ENCODE data around the gene PPP6R3. TPM values are rescaled to one million over a fixed set of nuclear protein-coding genes. Genes with fewer than 3 reads are reported as not detected.
"Not testable (repeated sequence)": the region's sequence is repeated elsewhere in the genome, so short reads cannot be mapped to it uniquely, and the experiment has no call there.

Gene PPP6R3
- total and polyA plus RNA-seq, 8 donors = 84.6 to 130 (median 109) TPM

DNA sequence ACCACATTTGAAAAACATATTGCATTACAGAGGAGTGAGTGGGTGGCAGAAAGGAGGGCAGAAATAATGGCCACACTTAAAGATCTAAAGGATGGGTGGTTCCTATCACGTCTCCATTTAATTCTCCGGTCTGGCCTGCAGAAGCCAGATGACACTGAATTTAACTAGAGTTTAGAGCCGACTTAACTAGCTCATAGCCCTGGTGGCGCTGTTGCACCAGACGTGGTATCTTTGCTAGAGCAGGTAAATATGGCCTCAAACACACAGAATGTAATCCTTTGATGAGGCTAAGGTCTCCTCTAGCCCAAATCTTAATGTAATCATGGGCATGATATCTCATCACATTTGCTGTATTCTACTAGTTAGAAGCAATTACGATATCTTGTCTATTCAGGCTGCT lies 172.2 kb downstream of the PPP6R3 start:
- H3K27me3 ChIP-seq = peaks cover 0 to 7% of the 10 kb centered on the region in 2 donors
- no peaks in the 10 kb centered on the region for H3K9me3 ChIP-seq
- no peaks in the 10 kb centered on the region for H3K36me3 ChIP-seq
- ATAC-seq (peak; percentile 64), DNase-seq (peak in 1 of 4 donors; percentile 44)
- H3K4me1 ChIP-seq = no peaks in the 10 kb centered on the region
- H3K27ac ChIP-seq = no peak overlapping the region
- TF ChIP-seq, protein P1, sequence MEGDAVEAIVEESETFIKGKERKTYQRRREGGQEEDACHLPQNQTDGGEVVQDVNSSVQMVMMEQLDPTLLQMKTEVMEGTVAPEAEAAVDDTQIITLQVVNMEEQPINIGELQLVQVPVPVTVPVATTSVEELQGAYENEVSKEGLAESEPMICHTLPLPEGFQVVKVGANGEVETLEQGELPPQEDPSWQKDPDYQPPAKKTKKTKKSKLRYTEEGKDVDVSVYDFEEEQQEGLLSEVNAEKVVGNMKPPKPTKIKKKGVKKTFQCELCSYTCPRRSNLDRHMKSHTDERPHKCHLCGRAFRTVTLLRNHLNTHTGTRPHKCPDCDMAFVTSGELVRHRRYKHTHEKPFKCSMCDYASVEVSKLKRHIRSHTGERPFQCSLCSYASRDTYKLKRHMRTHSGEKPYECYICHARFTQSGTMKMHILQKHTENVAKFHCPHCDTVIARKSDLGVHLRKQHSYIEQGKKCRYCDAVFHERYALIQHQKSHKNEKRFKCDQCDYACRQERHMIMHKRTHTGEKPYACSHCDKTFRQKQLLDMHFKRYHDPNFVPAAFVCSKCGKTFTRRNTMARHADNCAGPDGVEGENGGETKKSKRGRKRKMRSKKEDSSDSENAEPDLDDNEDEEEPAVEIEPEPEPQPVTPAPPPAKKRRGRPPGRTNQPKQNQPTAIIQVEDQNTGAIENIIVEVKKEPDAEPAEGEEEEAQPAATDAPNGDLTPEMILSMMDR (IDR thresholded peaks at IDR 0.05) = no peak
- H3K4me3 ChIP-seq = no peak overlapping the region
- intact Hi-C loops (cut with DNase I) = no loop called here

GRCh38 chr11:68634606-68635005 lies 174.1 kb downstream of the PPP6R3 start:
- H3K36me3 ChIP-seq; DNase-seq; H3K4me3 ChIP-seq; H3K9me3 ChIP-seq; H3K4me1 ChIP-seq; H3K27me3 ChIP-seq; intact Hi-C loops (cut with DNase I); ATAC-seq; H3K27ac ChIP-seq: not testable (repeated sequence)

DNA sequence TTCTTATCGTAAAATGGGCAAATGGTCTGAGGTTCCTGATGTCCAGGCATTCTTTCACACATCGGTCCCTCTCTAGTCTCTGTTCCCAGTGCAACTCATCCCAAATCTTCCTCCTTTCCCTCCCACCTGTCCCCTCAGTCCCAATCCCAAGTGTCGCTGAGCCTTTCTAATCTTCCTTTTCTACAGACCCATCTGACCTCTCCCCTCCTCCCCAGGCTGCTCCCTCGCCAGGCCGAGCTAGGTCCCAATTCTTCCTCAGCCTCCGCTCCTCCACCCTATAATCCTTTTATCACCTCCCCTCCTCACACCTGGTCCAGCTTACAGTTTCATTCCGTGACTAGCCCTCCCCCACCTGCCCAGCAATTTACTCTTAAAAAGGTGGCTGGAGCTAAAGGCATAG lies 174.6 kb downstream of the PPP6R3 start:
- DNase-seq; H3K9me3 ChIP-seq; intact Hi-C loops (cut with DNase I); H3K36me3 ChIP-seq; H3K4me1 ChIP-seq; ATAC-seq; H3K27ac ChIP-seq; H3K4me3 ChIP-seq; H3K27me3 ChIP-seq: not testable (repeated sequence)

DNA sequence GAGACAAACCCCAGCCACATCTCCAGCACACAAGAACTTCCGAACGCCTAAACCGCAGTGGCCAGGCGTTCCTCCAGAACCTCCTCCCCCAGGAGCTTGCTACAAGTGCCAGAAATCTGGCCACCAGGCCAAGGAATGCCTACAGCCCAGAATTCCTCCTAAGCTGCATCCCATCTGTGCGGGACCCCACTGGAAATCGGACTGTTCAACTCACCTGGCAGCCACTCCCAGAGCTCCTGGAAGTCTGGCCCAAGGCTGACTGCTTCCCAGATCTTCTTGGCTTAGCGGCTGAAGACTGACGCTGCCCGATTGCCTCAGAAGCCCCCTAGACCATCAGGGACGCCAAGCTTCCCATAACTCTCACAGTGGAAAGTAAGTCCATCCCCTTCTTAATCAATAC lies 175.3 kb downstream of the PPP6R3 start:
- H3K27me3 ChIP-seq; intact Hi-C loops (cut with DNase I); H3K27ac ChIP-seq; H3K36me3 ChIP-seq; H3K4me1 ChIP-seq; ATAC-seq; H3K9me3 ChIP-seq; DNase-seq; H3K4me3 ChIP-seq: not testable (repeated sequence)

GRCh38 chr11:68639322-68639721 lies 178.8 kb downstream of the PPP6R3 start:
- H3K27me3 ChIP-seq = peaks cover 0 to 16% of the 10 kb centered on the region in 2 donors
- H3K4me3 ChIP-seq; H3K27ac ChIP-seq; DNase-seq; intact Hi-C loops (cut with DNase I); H3K36me3 ChIP-seq; ATAC-seq; H3K9me3 ChIP-seq; H3K4me1 ChIP-seq: not testable (repeated sequence)

DNA sequence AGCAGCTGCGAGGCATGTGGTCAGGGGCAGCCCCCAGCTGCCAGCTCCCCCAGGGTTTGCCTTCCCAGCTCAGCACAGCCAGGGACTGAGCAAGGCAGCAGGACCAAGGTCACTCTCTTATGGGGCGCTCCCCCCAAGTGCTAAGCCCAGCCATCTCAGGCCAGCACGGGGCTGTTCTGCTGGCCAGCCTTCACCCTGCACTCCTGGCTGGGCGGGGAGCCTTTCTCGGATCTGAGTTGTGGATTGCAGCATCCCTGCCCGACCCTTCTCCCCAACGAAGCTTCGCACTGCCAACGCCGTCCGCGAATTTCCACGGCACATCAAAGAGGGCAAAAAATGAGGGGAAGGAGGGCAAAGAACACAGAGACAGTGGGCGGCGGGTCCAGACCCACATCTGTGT lies 181.3 kb downstream of the PPP6R3 start:
- TF ChIP-seq, protein P1 (IDR thresholded peaks at IDR 0.05) = no peak
- intact Hi-C loops (cut with DNase I) = no loop called here
- ATAC-seq (no peak), DNase-seq (no peak)
- Histone ChIP-seq H3K9me3 (peaks cover 0 to 13% of the 10 kb centered on the region in 2 donors), H3K27me3 (peaks cover 0 to 12% of the 10 kb centered on the region in 2 donors), H3K4me3 (no peak overlapping the region), H3K36me3 (no peaks in the 10 kb centered on the region), H3K27ac (no peak overlapping the region), H3K4me1 (no peaks in the 10 kb centered on the region)

GRCh38 chr11:68643585-68643984 lies 183.0 kb downstream of the PPP6R3 start:
- DNase-seq = peak in 1 of 4 donors; percentile 18
- peaks cover 0 to 15% of the 10 kb centered on the region in 2 donors for H3K27me3 ChIP-seq
- no peak overlapping the region for H3K27ac ChIP-seq
- ATAC-seq = no peak
- no peaks in the 10 kb centered on the region for H3K36me3 ChIP-seq
- TF ChIP-seq, protein P1 (IDR thresholded peaks at IDR 0.05) = no peak
- no peaks in the 10 kb centered on the region for H3K4me1 ChIP-seq
- intact Hi-C loops (cut with DNase I) = no loop called here
- peaks cover 0 to 22% of the 10 kb centered on the region in 2 donors for H3K9me3 ChIP-seq
- no peak overlapping the region for H3K4me3 ChIP-seq
